ENCODE results near the gene SGK2.

Gene SGK2

DNA sequence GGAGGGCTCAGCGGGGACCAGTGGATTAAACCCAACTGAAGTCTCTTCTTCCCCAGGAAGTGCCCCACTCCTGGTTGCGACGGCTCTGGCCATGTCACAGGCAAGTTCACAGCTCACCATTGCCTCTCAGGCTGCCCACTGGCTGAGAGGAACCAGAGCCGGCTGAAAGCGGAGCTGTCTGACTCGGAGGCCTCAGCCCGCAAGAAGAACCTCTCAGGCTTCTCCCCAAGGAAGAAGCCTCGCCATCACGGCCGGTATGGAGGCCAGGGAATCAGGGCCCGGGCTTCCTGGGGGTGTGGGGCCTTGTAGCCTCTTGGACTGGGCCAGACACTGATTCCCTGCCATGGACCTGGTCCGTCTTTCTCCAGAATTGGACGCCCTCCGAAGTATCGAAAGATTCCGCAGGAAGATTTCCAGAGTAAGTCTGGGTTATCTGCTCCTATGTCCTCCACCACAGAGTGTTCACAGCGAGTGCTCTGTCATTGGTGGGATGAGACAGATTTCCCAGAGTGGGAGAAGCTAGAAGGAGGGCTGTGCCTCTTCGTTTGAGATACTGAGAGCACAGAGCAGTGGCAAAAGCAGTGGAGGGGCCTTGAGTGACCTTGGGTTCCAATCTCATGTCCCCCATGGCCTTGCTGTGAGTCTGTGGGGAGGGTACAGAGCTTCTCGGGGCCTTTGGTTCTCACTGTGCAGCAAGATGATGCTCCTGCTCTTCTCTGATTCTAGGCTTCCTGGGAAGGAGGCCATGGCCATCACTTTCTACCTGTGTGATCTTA lies 22.6 kb upstream of the SGK2 start:
- DNase-seq, result no peak

DNA sequence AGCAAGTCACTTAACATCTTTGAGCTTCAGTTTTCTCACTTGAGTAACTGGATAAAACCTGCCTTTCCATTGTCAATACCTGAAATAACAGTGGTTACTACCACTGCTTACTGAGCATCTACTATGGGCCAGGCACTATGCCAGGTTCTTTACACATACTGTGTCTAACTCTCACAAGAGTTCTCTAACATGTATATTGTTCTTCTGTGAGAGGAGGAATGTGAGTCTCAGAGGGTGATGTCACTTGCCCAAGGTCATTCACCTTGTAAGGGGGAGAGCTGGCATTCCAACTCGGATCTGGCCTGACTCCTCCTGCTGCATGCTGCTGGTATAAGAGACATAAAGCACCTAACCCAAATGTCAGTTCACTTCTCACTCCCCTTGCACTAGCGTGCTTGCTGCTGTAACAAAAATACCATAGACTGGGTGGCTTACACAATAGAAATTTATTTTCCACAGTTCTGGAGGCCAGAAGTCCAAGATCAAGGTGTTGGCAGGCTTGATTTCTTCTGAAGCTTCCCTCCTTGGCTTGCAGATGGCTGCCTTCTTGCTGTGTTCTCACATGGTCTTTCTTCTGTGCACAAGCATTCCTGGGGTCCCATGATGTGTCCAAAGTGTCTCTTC lies 21.9 kb upstream of the SGK2 start:
- no peak for DNase-seq

DNA sequence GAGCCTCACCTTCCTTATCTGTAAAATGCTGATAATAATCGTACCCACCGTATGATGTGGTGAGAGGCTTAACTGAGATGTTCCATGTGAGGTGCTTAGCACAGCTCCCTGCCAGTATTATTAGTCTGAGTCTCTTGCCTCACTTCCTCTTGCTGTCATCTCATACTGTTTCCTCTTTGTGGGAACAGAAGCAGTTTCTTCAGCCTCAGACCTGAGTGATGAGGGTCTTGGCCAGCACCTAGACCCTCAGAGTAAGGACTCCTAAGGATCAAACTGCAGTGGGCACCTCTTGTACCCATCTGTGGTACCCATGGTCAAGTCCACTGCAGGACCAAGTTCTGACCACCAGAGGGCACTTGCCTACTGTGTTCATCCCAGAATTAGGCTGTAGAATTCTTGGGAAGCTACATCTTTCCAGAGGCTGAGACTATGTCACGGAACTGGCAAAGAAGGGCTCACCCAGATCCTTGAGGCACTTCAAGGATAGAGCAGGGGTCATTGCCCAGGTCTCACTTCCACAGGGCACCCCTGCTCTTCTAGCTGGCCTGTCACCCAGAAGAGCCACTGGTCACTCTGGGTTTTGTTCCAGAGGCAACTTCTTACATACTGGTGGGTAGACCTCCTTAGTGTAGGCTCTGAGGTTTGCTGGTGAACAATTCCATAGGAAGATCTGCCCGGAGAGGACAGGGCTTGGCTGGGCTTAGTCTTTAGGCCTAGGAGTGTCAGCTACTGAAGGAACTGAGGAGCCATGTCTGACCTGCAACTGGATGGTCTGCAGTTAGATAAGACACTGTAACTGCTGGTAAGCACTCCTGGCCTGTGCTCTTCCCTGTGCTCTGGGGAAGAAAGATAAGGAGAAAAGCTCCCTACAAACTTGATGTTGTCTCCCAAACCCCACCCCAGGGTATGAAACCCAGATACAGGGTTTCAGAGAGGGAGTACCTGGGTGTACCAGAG lies 20.6 kb upstream of the SGK2 start:
- peak; percentile 5 for DNase-seq

DNA sequence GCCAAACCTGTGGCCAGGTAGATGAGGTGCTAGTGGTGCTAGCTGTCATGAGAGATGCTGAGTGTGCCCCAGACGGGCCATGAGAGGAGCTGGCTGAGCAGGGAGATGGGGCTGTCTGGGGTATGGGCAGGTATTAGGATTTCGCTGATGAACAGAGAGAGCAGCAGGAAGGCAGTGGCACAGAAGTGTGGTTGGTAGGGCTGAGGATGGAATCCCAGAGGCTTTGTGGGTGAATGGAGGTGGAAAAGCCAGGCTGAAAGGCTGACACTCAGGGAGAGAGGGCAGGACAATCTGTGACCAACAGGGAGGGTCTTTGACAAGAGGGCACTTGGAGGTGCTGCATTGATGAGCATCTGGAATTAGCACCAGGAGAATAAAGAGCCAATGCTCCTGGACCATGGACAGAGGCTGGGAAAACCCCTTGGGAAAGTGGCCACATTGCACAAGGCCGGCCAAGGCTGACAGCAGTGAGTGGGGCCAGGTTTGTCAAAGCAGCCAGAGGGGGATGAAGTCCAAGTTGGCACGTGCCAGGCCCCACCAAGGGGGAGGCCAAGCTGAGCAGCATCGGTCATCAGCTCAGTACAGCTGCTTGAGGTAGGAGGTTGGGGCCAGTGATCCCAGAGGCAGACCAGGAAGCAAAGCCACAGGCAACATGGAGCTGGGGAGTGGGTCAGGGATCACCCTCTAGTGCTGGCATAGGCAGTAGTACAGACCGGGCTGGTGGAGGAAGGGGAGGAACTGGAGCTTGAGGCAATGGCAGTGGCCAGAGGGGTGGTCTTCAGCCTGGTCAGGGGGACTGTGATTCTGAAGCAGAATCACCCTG lies 19.7 kb upstream of the SGK2 start:
- DNase-seq, result no peak

DNA sequence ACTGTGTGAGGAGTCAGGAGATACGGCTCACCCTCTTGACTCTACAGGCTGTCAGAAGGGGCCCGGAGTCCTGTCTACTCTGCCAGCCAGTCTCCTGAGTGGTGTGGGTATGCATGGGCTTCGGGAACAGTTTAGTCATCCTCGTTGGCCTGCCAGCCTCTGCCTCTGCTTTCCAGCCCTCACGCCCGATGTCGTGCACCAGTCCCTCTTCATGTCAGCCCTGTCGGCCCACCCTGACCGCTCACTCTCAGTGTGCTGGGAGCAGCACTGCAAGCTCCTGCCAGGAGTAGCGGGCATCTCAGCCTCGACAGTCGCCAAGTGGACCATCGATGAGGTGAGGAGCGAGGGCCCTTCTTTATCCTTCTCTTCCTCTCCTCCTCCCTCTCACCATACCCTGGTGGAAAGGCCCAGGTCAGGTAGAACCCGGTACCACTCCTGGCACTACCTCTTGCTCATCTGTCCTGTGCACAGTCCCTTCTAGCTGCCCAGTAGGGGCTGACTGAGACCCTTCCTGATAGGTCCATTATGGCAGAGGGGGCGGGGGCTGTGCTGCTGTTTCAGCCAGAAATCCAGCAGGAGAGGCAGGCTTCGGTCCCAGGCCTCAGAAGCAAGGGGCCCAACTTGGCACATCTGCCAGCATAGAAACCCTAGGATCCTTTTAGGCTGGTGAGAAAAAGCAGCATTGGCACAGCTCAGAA lies 18.7 kb upstream of the SGK2 start:
- DNase-seq, result no peak

DNA sequence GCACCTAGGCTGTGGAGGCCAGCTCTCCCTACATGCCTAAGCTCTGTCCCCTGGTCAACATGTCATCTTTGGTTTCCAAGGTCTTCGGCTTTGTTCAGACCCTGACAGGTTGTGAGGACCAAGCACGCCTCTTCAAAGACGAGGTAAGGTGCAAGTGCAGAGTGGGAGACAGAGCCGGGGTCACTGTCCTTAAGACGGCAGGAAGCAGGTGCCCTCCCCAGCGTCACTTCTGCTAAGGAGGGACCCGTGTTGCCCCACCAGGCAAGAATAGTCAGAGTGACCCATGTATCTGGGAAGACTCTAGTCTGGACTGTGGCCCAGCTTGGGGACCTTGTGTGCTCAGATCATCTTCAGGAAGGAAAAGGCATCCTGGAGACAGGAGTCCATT lies 18.2 kb upstream of the SGK2 start:
- DNase-seq, result no peak

DNA sequence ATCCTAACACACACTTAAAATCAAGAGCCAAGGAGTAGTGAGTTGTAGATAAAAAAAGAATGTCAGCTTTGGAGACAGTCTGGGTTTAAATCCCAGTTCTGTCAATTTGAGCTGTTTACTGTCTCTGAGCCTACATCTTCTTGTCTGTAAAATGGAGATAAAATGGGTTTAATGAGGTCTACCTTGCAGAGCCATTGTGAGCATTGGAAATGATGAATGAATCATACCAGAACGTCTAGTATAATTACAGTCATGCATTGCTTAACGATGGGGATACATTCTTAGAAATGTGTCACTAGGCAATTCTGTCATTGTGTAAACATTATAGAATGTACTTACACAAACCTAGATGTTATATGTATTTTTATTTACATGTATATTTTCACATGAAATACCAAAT lies 17.6 kb upstream of the SGK2 start:
- DNase-seq, result no peak

DNA sequence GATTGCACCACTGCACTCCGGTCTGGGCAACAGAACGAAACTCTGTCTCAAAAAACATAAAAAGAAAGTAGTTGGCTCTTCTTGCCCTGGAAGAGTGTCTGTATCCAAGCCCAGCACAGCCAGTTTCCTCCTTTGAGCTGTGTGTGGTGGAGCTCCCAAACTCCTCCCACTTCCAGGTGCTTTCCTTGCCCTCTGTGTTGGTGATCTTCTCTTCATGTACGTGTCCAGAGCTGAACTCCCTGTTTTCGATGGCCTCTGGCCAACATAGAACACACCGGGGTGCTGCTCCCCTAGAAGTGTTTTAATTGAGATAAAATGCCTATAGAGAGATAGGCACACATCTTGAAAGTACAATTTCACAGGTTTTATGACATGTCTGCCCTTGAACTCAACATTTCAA lies 16.7 kb upstream of the SGK2 start:
- DNase-seq, result no peak

DNA sequence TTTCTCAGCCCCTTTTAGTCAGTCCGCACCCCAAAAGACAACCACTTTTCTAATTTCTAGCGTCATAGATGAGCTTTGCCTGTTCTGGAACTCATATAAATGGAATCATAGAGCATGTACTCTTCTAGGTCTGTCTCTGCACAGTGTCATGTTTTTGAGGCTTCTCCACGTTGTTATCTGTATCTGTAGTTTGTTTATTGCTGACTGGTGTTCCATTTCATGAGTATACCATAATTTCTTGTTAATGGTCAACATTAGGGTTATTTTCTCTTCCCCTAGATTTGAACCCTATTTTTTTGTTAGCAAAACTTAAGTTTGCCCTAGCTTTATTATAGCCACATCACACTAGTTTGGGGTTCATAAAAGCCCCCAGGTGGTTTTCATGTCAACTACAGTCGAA lies 16.2 kb upstream of the SGK2 start:
- DNase-seq, result no peak

DNA sequence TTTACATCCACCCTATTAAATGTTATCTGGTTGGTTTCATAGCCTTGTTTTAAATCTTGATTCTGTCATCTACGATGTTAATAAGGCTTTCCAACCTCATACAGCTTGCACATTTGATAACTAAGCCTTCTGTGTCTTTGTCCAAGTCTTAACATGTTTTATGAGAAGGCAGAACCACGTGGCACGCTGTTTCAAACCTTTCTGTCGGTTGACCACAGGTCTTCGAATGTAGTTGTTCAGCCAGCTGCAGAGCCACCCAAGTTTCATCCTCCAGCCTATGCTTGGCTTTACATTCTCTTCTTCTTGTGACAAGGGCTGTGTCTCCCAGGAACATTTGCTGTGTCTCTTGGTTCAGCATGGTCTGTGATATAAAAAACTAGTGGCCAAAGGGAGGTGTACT lies 15.7 kb upstream of the SGK2 start:
- DNase-seq, result no peak

DNA sequence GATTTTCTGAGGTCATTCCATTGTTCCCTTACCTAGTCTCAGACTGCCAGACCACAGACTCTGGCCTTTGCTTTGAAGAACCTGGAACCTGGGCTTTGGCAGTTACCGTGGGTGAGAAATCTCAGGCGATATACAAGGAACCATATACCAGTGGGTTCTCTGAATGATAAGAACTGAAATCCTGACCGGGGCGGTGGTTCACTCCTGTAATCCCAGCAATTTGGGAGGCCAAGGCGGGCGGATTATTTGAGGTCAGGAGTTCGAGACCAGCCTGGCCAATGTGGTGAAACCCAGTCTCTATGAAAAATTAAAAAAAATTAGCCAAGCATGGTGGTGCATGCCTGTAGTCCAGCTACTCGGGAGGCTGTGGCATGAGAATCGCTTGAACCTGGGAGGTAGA lies 14.3 kb upstream of the SGK2 start:
- no peak for DNase-seq

DNA sequence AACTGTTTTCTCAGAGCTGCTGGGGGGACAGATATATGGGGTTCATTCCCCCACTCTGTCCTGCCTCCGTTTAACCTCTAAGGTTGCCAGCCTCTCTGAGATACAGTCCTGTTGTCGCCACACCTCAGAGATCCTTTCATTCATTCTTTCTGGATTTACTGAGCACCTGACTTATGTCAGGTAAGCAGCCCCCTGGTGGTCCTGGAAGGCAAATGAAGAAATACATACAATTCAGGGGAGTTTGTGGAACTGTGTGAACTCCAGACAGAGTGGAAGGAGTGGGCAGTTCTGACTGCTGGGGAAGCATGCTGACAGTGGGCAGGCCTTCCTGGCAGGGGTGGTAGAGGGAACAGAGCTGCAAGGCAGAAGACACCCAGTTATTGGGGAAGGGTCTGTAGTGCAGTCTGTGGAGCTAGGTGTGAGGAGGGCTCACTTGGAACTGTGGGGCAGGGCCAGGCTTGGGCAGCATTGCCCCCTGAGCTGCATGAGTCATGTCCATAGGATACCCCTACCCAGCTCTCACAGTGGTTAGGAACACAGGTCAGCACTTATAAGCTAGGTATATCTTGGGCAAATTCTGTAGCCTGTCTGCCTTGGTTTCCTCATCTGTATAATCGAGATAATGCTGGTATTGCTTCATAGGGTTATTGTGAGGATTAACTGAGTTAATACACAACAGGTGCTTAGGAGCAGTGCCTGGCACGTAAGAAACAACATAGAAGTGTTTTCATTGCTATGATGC lies 12.8 kb upstream of the SGK2 start:
- no peak for DNase-seq

DNA sequence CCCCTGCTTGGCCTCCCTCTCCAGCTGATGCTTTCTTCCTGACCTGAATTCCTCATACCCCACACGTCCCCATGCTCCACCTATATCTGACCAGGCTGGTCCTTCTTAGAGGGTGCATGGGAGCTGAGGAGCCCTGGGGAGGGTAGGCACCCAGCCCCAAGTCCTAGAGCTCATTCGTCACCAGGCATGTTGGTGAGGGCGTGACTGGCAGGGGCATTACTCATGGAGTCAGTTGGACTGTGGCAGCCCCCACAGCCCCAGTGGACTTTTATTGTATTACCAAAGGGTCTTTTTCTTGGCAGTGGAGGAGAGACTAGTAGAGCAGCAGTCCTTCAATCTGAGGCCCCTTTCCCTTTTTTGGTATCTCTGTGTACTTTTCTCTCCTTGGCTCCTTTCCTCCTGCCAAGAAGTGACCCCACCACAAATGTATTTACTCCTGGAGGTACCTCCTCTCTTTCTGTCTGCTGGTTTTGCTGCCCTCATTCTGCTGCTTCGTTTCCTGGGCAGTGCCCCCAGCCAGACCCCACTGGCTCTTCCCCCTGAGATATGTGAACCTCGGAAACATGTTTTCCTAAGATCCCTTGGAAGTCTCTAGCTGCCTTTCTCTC lies 10.4 kb upstream of the SGK2 start:
- no peak for DNase-seq

DNA sequence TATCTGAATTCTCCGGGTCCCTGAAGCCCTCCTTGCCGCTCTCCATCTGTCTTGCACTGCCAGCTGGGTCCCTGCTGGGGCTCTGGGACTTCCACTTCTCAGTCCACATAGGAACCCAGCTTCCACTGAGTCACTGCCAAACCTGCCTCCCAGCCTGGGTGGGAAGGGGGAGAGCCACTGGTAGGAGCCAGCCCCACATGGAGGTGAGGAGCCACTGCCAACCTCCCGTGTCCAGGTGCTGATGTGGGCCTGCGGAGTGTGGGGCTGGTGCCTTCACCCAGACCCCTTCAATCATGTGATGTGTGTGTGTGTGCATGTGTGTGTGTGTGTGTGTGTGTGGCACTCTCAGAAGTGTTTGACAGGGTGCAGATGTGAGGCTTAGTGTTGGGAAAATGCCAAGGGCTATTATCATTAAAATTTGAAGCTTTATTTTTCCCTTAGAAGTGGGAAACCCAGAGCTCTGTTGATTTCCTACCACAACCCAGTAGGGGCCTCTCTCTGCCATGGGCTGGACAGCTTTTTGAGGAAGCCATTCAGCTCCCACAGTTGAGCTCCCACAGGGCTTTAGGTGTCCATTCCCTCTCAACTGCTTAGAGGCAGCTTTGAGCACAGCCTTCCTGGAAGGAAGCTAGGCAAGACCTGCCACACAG lies 9.3 kb upstream of the SGK2 start:
- no peak for DNase-seq

DNA sequence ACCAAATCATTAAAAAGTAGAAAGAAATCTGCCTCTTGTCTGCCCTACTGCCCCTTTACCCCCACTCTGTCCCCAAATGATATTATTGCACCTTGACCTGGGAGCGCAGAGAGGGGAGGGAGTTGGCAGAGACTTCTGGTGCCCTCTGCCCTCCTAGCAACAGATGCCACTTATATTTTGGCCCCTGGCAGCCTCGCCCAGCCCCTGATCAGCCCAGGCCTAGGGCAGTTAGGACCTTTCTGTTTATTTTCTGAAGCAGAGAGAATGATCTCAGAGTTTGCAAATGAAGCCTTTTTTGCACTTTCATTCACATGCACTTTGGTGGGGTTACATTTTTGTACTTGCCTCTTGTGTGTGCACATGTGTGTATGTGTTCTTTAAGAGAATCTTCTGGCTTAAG lies 8.4 kb upstream of the SGK2 start:
- DNase-seq, result no peak

DNA sequence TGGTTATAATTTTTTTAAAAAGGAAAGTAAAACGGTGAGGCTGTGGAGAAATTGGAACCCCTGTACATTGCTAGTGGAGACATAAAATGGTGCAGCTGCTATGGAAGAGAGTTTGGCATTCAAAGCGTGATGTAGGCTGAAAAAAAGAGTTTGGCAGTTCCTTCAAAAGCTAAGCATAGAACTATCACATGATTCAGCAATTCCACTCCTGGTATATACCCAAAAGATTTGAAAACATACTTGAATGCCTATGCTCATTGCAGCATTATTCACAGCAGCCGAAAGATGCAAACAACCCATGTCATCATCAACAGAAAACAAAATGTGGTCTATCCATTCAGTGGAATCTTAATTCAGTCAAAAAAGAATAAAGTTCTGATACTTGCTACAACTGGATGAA lies 4.5 kb upstream of the SGK2 start:
- DNase-seq, result no peak

DNA sequence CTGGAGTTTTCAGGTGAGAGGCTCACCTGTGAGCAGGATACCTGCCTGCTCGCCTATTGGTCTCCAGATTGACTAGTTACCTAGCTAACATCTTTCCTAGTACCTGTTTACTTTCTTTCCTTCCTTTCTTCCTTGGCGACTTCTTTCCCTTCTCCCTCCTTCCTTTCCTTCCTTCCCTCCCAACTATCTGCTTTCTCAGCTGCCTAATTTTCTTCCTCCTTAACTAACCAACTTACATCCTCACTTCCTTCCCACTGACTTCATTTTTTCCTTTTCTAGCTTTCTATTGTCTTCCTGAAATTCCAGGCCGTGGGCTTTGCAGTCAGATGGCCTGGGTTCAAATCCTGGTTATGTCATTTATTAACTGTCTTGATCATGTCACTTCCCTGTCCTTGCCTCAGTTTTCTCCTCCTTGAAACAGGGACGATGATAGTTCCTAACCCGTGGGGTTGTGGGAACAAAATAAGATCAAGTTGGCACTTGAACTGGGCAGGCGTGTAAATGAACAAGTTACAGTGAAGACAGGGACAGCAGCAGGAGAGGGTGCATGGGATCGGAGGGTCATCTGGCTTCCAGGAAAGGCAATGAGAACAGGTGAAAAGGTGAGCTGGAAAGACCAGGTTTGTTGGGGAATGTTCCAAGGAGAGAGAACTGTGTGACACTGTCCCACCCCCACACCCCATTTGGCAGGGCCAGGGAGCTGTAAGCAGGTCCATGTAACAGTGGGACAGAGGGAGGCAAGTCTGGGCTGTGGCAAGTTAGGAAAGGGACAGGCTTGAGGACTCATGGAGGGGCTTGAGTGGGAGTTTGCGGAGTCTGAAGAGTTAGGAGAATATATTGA lies 540 bp downstream of the SGK2 start:
- DNase-seq, result no peak

DNA sequence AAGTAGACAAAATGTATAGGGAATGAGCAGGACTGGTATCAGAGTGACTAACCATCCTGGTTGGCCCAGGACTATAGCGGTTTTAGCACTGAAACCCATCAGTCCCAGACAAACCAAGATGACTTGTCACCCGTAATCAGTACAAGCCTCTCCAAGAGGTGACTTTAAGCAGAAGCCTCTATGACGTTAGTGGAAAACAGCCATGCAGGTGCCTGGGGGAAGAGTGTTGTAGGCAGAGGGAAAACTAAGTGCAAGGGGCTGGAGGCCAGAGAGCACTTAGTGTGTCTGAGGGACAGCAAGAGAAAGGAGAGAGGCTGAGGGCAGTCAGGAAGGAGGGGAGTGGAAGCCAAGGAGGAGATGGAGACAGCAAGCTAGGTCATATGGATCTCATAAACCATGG lies 2.1 kb downstream of the SGK2 start:
- no peak for DNase-seq

DNA sequence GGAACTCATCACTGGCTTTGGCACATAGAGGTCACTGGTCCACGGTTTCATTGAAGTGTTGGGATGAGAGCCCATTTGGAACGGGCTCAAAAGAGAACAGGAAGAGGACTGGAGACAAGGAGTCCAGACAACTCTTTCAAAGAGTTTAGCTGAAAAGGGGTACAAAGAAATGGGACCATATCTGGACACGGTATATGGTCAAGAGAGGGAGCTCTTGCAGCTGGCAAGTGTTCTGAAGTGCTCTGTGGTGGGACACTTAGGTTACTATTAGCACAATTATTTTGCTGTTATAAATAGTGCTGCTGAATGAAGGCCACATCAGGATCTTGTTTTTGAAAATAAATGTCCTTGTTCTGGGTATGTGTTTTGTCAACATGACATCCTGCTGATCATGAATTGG lies 4.6 kb downstream of the SGK2 start:
- DNase-seq, result no peak

DNA sequence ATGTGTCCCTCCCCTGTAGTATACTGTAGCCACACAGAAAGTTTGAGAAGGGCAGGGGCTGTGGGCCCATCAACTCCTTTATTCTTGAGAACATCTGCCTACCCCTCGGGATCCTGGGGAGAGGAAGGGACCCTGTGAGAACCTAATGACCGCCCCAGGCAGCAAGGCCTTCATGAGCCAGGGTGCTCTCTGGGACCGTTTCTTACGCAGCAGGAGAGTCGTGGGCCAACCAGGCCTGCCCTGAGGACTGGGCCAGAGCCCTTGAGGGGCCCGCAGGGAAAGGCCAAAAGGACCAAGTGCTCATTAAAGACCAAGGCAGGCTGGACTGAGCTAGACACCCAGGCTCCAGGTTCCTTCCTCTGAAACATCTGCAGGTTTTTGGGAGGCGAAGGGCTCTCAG lies 5.2 kb downstream of the SGK2 start:
- DNase-seq, result no peak

Measured in KG1 (cell line).